NCI-H2081 (cell line): Measurements from ENCODE around the gene SNAI1.

Experiments used
- DNase-seq, 2 experiments: peaks; one replicate each; lab custom pipeline; 2025; lab: John Stamatoyannopoulos, UW

Gene SNAI1

DNA sequence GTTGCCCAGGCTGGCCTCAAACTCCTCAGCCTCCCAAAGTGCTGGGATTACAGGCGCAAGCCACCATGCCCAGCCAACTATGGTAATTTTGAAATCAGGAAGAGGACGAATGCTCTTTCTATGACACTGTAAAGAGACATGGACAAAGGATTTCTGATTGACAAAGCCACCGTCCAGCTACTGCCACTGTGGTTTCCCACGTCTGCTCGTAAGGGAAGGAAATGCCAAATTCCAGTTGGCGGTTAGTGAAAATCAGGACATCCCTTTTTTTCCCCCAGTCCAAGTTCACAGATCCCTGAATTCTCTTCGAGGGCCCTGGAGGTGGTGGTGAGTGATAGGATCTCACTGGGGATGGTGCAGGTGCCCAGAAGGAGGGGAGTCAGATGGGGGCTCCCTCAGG lies 31.2 kb downstream of the SNAI1 start:
- no peak for DNase-seq

- no peak for DNase-seq
Observed at GRCh38 chr20:50014570-50015562, 32.1 kb downstream of the SNAI1 start.

- DNase-seq = no peak
Observed at GRCh38 chr20:50015636-50015992, 32.8 kb downstream of the SNAI1 start.

- no peak for DNase-seq
Observed at GRCh38 chr20:50015993-50016770, 33.4 kb downstream of the SNAI1 start.

DNA sequence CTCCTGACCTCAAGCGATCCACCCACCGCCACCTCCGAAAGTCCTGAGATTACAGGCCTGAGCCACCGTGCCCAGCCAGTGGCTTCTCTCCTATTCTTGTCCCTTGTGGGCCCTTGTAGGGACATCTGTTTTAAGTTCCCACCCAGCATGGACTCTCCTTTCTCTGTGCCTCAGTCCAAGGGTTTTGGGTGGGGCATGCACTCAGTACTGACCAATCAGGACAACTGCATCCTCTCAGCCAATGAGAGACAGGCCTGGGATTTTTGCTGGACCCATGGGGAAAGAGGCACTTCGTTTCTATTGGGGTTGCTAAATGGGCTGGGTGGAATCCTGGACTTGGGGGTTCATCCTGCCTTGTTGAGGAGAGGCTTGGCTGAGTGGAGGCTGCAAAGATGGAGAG lies 34.4 kb downstream of the SNAI1 start:
- DNase-seq = no peak

GRCh38 chr20:50017576-50018248 lies 34.9 kb downstream of the SNAI1 start:
- no peak for DNase-seq

DNA sequence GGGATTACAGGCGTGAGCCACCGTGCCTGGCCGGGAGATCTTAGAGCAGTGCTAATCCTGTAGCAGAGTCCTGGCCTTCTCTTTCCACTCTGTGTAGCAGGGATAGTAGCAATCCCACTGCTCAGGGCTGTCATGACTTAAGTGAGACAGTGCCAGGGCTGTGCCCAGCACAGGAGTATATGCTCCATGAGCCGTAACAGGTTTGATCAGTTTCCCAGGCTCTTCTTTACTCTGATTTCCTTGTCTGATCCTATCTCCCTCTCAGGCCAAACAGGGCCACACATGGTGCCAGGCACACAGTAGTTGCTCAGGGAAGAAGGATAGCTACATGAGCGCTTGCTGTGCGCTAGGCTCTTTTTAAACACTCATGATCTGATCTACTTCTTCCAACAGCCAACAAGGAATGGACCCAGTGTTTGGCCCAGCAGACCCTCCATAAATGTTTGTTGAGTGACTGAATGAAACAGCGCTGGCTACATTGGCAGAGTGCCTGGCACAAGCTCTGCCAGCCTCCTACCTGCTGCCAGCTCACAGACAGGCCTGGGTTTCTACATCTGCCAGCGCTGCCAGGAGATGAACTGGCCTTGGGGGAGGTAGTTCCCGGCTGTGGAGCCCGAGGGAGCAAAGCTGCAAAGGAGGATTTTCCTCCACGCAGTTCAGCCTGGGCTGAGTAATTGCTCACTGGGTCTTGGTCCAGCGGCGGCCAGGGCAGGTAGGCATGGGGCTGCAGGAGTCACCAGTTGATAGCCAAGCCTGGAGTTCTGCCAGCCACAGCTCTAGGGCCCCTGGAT lies 36.9 kb downstream of the SNAI1 start:
- no peak for DNase-seq

GRCh38 chr20:50020288-50020687 lies 37.5 kb downstream of the SNAI1 start:
- no peak for DNase-seq

GRCh38 chr20:50022676-50023075 lies 39.9 kb downstream of the SNAI1 start:
- DNase-seq = no peak

DNA sequence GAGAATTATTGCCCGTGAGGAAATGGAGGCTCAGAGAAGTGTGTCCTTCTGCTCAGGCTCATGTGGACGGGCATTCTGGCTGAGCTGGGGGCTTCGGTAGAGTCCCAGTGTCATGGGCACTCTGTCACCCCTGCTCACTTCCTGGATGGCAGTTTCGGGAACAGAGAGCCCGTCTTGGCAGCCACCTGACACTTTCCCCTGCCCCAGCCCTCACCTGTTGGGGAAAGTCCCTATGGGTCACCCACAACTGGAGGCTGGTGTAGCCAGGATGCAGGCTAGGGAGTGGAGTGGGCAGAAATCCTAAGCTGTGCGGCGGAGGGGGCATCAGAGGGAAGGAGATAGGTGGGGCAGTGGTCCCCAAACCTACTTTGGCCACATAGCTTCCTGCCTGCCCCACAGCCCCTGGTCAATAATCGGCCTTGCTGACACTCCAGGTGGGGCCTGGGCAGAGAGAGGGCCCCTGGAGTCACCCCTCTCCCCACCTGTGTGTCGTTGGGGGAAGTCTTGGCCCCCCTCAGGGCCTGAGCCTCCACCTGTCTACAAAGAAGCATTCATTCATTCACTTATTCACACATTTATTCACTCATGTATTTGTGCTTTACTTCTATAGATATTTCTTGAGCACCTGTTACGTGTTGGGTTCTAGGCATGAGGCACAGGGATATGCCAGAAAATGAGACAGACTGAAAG lies 40.5 kb downstream of the SNAI1 start:
- no peak for DNase-seq

DNA sequence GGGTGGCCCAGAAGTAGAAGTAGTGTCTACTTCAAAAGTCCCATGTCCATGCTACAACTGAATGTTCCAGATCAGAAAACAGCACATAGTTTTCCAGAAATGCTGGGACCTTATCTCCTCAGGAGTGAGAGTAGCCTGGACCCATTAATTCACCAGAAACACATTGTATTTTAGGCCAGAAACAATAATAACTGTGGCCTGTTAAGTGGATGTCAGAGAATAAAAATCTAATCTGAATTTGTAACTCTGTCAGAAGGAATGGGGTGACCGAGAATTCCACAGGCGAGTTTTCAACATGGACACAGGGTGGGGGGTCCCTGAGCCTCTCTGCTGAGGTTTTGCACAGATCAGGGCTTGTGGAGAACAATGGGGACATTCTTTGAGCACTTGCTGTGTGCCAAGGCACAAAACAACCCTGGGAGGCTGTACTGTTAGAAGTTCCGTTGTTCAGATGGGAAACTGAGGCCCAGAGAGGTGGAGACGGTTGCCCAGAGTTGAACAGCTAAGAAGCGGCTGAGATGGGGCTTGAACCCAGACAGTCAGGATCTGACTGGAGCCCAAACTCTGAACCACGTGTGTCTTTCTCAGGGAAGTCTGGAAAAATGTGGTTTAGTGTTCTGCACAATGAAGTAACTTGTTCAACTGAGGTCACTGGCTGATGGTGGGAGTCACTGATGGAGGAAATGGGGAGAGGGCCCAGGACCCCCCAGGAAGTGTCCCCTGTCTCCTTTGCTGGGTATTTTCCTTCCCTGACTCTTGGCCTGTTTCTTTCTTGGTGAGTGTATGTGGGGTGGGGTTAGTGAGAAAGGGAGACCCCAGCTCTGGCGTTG lies 44.2 kb downstream of the SNAI1 start:
- no peak for DNase-seq

DNA sequence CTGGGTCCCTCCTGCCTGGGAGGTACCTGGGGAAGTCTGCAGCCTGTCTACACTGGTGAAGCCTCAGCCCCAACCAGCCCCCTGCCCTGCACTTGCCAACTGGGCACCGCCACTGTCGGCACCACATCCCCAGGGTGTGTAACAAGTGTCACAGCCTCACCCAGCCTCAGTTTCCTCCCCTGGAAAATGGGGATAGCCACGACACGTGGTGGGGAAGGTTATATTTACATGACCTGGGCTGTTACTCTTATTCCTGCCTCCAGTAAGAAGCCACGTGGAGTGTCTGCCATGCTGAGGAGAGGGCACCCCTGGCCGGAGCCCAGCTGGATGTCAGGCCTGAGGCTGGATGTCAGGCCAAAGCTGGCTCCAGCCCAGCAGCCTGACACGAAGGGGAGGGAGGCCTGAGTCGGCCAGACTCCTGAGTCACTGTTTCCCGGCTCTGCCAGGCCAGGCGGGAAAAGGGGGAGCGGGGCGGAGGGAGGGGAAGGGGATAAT lies 44.9 kb downstream of the SNAI1 start:
- no peak for DNase-seq

DNA sequence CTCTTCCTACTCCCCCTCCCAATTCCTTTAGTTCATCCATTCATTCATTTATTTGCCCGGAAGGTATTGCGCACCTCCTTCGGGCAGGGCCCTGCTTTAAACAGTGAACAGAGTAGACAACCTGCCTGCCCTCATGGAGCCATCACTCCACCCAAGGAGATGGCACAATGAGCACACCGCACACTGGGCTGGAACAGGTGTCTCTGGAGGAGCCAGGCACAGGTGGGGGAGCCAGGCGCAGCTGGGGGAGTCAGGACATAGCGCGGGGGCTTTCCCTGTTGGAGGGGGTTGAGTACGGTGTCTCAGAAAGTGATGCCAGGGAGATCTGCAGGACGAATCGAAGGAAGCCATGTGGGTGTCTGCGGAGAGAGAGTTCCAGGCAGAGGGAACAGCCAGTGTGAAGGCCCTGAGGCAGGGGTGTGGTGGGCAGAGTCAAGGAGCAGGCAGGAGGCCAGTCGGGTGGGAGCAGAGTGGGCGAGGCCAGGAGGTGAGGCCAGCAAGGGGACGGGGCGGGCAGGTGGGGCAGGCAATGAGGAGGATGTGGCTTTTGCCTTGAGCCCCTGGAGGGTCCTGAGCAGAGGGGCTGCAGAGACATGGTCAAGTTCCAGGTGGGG lies 46.4 kb downstream of the SNAI1 start:
- DNase-seq = no peak

DNA sequence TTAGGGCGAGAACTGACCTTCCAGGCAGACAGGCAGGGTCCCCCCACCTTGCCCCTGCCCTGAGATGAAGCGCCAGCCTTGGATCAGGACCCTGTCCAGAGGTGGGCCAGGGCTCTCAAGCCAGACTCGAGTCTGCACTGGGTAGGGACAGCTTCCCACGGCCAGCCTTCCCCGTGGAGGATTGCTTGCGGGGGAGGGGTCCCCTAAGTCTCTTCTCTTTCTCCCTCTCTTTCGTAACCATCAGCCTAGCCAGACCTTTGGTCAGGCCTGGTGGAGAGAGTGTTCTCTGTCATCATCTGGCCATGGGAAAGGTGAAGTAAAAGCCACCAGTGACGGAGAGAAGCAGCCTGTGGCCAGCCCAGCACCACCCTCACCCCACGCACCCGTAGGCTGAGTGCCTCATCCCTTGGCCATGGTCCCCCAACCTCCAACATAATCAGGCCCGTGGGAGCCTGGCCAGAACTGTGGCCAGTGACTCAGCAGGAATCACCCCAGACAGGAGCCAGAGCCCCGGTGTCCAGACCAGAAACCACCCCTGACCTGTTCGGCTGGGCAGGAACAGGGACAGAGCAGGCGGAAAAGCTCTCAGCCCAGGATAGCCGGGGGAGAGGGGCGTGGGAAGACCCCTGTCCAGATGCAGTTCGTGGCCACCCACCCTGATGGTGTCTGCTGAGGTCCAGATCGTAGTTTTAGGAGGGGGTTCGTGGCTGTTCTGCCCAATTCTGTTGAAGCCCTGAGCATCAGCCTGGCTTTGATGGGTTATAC lies 47.1 kb downstream of the SNAI1 start:
- DNase-seq = no peak

- no peak for DNase-seq
Observed at GRCh38 chr20:50032955-50033666, 50.3 kb downstream of the SNAI1 start.

- DNase-seq = no peak
Observed at GRCh38 chr20:50034567-50035180, 51.9 kb downstream of the SNAI1 start.

DNA sequence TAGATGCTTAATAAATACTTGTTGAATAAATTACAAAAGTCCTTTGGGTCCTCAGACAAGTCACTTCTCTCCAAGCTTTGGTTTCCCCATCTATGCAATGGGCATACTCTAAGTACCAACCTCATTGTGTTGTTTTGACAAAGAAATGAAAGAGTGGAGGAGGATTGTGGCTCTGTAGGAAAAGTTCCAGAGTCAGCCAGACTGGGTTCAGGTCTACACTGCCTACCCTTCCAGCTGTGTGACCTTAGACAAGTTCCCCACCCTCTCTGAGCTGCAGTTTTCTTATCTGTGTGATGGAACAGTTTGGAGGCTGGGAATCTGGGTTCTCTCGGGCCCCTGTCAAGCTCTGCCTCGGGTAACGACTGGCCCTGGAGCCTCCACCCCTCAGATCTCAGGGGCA lies 53.9 kb downstream of the SNAI1 start:
- no peak for DNase-seq

- no peak for DNase-seq
Observed at GRCh38 chr20:50037123-50037522, 54.3 kb downstream of the SNAI1 start.
